ENCODE data around the gene PDGFRB.

DNA sequence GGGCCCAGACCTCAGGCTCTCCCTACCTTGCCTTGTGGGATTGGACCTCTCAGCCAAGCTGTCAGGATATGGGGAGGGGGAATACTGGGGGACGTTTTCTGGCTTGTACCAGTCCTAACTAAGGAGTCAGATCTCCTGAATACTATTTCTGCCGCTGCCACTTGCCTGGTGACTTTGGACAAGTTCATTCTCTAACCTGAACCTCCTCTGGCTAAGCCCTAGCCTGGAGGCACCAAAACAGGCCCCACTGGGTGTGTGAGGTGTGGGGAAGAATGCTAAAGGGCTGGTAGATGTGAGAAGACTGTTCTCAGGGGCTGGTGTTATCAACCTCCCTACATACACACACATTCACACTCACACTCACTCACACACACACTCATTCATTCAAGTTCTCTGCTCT is 35.3 kb upstream of the PDGFRB start:
- TF ChIP-seq EZH2 (IDR thresholded peaks at IDR 0.05) = no peak
- TF ChIP-seq POLR2AphosphoS5 (IDR thresholded peaks at IDR 0.05; ENCODE audit: borderline replicate concordance, low read depth, low read length) = no peak
- TF ChIP-seq FOXP2 (optimal IDR thresholded peaks at IDR 0.05; ENCODE audit: control extremely low read depth, extremely low read length, insufficient read depth) = no peak
